Measurements from ENCODE around the gene IGFBP3. TPM values are rescaled to one million over a fixed set of nuclear protein-coding genes. Genes with fewer than 3 reads are reported as not detected.

IGFBP3 gene
- total and polyA plus RNA-seq, 2 experiments from 2014 or later: 11.2 to 11.3 TPM

DNA sequence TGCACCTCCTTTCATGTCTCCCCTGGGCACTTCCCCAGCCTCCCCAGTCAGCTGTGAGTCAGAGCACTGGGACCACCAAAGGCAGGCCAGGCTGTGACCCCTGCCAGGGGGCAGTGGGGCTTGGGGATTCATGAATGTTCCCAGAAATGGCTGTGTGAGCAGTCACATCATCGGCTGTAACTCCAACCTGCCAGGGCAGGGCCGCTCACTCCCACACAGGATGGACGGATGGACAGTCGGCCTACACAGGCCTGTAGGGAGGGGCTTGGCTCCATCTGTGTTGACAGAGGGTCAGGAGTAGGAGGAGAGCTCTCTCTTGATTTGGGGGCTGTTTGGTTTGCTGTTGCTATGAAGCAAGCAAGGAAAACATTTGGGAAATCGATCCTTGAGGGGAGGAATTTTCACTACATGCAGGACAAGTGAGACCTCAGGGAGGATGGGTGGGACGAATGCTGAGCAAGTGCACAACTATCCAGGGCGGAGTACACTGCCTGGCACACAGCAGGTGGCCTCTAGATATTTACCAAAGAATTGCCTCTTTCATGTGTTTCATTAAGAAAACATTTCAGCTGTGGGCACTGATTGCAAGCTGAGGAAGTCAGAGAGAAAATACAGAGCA, 35.7 kb downstream of the IGFBP3 start:
- Mint-ChIP-seq H3K4me3 (no peak overlapping the region), H3K4me1 (peaks cover 21% of the 10 kb centered on the region), H3K27me3 (ENCODE audit: insufficient read depth, low read depth, poor library complexity) (peaks cover 39% of the 10 kb centered on the region), H3K9me3 (no peaks in the 10 kb centered on the region; the same call in 1 of the 3 replicates), H3K27ac (no peak overlapping the region), H3K36me3 (ENCODE audit: low read depth) (no peaks in the 10 kb centered on the region)
- Histone ChIP-seq H3F3A (replicated peaks; ENCODE audit: low read depth) (no peaks in the 10 kb centered on the region), H3K36me3 (ENCODE audit: insufficient read depth) (no peaks in the 10 kb centered on the region), H3K27me3 (ENCODE audit: insufficient read depth) (peaks cover 43% of the 10 kb centered on the region), H3K4me2 (no peak overlapping the region), H4K20me1 (replicated peaks; ENCODE audit: insufficient read depth) (no peaks in the 10 kb centered on the region), H3K4me1 (ENCODE audit: insufficient read depth) (peaks cover 17% of the 10 kb centered on the region), H2AFZ (no peak overlapping the region), H3K79me2 (replicated peaks; ENCODE audit: insufficient read depth) (no peaks in the 10 kb centered on the region), H3K4me3 (no peak overlapping the region), H3K27ac (ENCODE audit: low read depth) (no peak overlapping the region), H3K9me2 (ENCODE audit: insufficient read depth) (no peaks in the 10 kb centered on the region)
- ATAC-seq (no peak), DNase-seq (ENCODE audit: low spot score) (no peak)
- TF ChIP-seq, protein P1, sequence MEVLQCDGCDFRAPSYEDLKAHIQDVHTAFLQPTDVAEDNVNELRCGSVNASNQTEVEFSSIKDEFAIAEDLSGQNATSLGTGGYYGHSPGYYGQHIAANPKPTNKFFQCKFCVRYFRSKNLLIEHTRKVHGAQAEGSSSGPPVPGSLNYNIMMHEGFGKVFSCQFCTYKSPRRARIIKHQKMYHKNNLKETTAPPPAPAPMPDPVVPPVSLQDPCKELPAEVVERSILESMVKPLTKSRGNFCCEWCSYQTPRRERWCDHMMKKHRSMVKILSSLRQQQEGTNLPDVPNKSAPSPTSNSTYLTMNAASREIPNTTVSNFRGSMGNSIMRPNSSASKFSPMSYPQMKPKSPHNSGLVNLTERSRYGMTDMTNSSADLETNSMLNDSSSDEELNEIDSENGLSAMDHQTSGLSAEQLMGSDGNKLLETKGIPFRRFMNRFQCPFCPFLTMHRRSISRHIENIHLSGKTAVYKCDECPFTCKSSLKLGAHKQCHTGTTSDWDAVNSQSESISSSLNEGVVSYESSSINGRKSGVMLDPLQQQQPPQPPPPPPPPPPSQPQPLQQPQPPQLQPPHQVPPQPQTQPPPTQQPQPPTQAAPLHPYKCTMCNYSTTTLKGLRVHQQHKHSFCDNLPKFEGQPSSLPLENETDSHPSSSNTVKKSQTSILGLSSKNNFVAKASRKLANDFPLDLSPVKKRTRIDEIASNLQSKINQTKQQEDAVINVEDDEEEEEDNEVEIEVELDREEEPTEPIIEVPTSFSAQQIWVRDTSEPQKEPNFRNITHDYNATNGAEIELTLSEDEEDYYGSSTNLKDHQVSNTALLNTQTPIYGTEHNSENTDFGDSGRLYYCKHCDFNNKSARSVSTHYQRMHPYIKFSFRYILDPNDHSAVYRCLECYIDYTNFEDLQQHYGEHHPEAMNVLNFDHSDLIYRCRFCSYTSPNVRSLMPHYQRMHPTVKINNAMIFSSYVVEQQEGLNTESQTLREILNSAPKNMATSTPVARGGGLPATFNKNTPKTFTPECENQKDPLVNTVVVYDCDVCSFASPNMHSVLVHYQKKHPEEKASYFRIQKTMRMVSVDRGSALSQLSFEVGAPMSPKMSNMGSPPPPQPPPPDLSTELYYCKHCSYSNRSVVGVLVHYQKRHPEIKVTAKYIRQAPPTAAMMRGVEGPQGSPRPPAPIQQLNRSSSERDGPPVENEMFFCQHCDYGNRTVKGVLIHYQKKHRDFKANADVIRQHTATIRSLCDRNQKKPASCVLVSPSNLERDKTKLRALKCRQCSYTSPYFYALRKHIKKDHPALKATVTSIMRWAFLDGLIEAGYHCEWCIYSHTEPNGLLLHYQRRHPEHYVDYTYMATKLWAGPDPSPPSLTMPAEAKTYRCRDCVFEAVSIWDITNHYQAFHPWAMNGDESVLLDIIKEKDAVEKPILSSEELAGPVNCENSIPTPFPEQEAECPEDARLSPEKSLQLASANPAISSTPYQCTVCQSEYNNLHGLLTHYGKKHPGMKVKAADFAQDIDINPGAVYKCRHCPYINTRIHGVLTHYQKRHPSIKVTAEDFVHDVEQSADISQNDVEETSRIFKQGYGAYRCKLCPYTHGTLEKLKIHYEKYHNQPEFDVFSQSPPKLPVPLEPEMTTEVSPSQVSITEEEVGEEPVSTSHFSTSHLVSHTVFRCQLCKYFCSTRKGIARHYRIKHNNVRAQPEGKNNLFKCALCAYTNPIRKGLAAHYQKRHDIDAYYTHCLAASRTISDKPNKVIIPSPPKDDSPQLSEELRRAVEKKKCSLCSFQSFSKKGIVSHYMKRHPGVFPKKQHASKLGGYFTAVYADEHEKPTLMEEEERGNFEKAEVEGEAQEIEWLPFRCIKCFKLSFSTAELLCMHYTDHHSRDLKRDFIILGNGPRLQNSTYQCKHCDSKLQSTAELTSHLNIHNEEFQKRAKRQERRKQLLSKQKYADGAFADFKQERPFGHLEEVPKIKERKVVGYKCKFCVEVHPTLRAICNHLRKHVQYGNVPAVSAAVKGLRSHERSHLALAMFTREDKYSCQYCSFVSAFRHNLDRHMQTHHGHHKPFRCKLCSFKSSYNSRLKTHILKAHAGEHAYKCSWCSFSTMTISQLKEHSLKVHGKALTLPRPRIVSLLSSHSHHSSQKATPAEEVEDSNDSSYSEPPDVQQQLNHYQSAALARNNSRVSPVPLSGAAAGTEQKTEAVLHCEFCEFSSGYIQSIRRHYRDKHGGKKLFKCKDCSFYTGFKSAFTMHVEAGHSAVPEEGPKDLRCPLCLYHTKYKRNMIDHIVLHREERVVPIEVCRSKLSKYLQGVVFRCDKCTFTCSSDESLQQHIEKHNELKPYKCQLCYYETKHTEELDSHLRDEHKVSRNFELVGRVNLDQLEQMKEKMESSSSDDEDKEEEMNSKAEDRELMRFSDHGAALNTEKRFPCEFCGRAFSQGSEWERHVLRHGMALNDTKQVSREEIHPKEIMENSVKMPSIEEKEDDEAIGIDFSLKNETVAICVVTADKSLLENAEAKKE (CRISPR knock-in tag; IDR thresholded peaks at IDR 0.05): no peak
- no peak for TF ChIP-seq STAT1 (IDR thresholded peaks at IDR 0.05; ENCODE audit: unreplicated experiment)
- TF ChIP-seq ZNF114 (CRISPR knock-in tag; IDR thresholded peaks at IDR 0.05): no peak
- no peak for TF ChIP-seq ZNF331 (CRISPR knock-in tag; IDR thresholded peaks at IDR 0.05; ENCODE audit: low read depth)
- no peak for TF ChIP-seq NANOG (IDR thresholded peaks at IDR 0.05; ENCODE audit: borderline replicate concordance)
- no peak for TF ChIP-seq POLR2AphosphoS5 (IDR thresholded peaks at IDR 0.05; ENCODE audit: low read depth)
- TF ChIP-seq, protein P2, sequence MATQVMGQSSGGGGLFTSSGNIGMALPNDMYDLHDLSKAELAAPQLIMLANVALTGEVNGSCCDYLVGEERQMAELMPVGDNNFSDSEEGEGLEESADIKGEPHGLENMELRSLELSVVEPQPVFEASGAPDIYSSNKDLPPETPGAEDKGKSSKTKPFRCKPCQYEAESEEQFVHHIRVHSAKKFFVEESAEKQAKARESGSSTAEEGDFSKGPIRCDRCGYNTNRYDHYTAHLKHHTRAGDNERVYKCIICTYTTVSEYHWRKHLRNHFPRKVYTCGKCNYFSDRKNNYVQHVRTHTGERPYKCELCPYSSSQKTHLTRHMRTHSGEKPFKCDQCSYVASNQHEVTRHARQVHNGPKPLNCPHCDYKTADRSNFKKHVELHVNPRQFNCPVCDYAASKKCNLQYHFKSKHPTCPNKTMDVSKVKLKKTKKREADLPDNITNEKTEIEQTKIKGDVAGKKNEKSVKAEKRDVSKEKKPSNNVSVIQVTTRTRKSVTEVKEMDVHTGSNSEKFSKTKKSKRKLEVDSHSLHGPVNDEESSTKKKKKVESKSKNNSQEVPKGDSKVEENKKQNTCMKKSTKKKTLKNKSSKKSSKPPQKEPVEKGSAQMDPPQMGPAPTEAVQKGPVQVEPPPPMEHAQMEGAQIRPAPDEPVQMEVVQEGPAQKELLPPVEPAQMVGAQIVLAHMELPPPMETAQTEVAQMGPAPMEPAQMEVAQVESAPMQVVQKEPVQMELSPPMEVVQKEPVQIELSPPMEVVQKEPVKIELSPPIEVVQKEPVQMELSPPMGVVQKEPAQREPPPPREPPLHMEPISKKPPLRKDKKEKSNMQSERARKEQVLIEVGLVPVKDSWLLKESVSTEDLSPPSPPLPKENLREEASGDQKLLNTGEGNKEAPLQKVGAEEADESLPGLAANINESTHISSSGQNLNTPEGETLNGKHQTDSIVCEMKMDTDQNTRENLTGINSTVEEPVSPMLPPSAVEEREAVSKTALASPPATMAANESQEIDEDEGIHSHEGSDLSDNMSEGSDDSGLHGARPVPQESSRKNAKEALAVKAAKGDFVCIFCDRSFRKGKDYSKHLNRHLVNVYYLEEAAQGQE (IDR thresholded peaks at IDR 0.05; ENCODE audit: unreplicated experiment): no peak
- TF ChIP-seq EZH2 (IDR thresholded peaks at IDR 0.05; ENCODE audit: low read depth, unreplicated experiment): no peak
- no peak for TF ChIP-seq JUNB (IDR thresholded peaks at IDR 0.05; ENCODE audit: unreplicated experiment)
- TF ChIP-seq, protein P3, sequence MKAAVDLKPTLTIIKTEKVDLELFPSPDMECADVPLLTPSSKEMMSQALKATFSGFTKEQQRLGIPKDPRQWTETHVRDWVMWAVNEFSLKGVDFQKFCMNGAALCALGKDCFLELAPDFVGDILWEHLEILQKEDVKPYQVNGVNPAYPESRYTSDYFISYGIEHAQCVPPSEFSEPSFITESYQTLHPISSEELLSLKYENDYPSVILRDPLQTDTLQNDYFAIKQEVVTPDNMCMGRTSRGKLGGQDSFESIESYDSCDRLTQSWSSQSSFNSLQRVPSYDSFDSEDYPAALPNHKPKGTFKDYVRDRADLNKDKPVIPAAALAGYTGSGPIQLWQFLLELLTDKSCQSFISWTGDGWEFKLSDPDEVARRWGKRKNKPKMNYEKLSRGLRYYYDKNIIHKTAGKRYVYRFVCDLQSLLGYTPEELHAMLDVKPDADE (IDR thresholded peaks at IDR 0.05): no peak
- TF ChIP-seq, protein P4, sequence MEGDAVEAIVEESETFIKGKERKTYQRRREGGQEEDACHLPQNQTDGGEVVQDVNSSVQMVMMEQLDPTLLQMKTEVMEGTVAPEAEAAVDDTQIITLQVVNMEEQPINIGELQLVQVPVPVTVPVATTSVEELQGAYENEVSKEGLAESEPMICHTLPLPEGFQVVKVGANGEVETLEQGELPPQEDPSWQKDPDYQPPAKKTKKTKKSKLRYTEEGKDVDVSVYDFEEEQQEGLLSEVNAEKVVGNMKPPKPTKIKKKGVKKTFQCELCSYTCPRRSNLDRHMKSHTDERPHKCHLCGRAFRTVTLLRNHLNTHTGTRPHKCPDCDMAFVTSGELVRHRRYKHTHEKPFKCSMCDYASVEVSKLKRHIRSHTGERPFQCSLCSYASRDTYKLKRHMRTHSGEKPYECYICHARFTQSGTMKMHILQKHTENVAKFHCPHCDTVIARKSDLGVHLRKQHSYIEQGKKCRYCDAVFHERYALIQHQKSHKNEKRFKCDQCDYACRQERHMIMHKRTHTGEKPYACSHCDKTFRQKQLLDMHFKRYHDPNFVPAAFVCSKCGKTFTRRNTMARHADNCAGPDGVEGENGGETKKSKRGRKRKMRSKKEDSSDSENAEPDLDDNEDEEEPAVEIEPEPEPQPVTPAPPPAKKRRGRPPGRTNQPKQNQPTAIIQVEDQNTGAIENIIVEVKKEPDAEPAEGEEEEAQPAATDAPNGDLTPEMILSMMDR (conservative IDR thresholded peaks at IDR 0.05; ENCODE audit: low read depth in 2 of 2): no peak
- TF ChIP-seq CREB1 (CRISPR knock-in tag; IDR thresholded peaks at IDR 0.05; ENCODE audit: low read depth): no peak
- no peak for TF ChIP-seq EZH2phosphoT487 (IDR thresholded peaks at IDR 0.05; ENCODE audit: unreplicated experiment)

Data from GM23338 (cell line).